Neural progenitor cell (in vitro differentiated cells): Measurements from ENCODE around the gene SMG6.

Experiments
- EZH2 ChIP-seq: fragments of 200-600 bp; sonication (generic); IDR thresholded peaks from 2 replicates; pipeline ENCODE4 v1.6.1; 2017; ENCODE audit warnings: antibody characterized with exemption, mild to moderate bottlenecking, moderate library complexity
- TF ChIP-seq, protein P1 (sequence below): fragments of 200-600 bp; sonication (generic); IDR thresholded peaks from 2 replicates; pipeline ENCODE4 v1.5.1; 2017; ENCODE audit warnings: antibody characterized with exemption, mild to moderate bottlenecking

- TF ChIP-seq EZH2 = no peak
- TF ChIP-seq, protein P1, sequence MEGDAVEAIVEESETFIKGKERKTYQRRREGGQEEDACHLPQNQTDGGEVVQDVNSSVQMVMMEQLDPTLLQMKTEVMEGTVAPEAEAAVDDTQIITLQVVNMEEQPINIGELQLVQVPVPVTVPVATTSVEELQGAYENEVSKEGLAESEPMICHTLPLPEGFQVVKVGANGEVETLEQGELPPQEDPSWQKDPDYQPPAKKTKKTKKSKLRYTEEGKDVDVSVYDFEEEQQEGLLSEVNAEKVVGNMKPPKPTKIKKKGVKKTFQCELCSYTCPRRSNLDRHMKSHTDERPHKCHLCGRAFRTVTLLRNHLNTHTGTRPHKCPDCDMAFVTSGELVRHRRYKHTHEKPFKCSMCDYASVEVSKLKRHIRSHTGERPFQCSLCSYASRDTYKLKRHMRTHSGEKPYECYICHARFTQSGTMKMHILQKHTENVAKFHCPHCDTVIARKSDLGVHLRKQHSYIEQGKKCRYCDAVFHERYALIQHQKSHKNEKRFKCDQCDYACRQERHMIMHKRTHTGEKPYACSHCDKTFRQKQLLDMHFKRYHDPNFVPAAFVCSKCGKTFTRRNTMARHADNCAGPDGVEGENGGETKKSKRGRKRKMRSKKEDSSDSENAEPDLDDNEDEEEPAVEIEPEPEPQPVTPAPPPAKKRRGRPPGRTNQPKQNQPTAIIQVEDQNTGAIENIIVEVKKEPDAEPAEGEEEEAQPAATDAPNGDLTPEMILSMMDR = no peak
Observed at GRCh38 chr17:2081564-2081963, 222.0 kb downstream of the SMG6 start.
